ENCODE measurements around the gene SF3B3.

- TF ChIP-seq PKNOX1 (IDR thresholded peaks at IDR 0.05), result no peak
- TF ChIP-seq FOXM1 (IDR thresholded peaks at IDR 0.05; ENCODE audit: borderline replicate concordance), result no peak
- TF ChIP-seq L3MBTL2 (conservative IDR thresholded peaks at IDR 0.05), result no peak
- no peak for TF ChIP-seq ZNF384 (IDR thresholded peaks at IDR 0.05)
- TF ChIP-seq TARDBP (IDR thresholded peaks at IDR 0.05), result no peak
- no peak for TF ChIP-seq FOXK2 (IDR thresholded peaks at IDR 0.05)
- TF ChIP-seq BHLHE40 (IDR thresholded peaks at IDR 0.05; ENCODE audit: borderline replicate concordance), result no peak
- TF ChIP-seq NFRKB (IDR thresholded peaks at IDR 0.05), result no peak
- TF ChIP-seq ELF4 (IDR thresholded peaks at IDR 0.05), result no peak
- TF ChIP-seq SP1 (IDR thresholded peaks at IDR 0.05), result no peak
- no peak for TF ChIP-seq HDGF (IDR thresholded peaks at IDR 0.05; ENCODE audit: borderline replicate concordance)
These were observed 47.5 kb downstream of the SF3B3 start for GRCh38 chr16:70570967-70571570.
